SU-DHL-6 (cell line): ENCODE results near the gene LYZL2.

Experiments used
- H2AFZ ChIP-seq: fragments of 200-600 bp; sonication (generic); 2 replicates; pipeline ENCODE4 v1.6.1; 2014; ENCODE audit warnings: low read depth, mild to moderate bottlenecking, moderate library complexity, mixed read lengths, antibody characterized with exemption, low read length; ENCODE audit not compliant: severe bottlenecking
- H3F3A ChIP-seq: fragments of 200-600 bp; shearing (Covaris generic); 2 replicates; pipeline ENCODE4 v1.6.0; 2016; ENCODE audit warnings: antibody characterized with exemption, mild to moderate bottlenecking; ENCODE audit not compliant: insufficient read depth
- H3K27ac ChIP-seq: fragments of 200-600 bp; sonication (generic); 2 replicates; pipeline ENCODE4 v1.5.1; 2016; ENCODE audit warnings: low read depth, mild to moderate bottlenecking, low read length, moderate library complexity, mixed read lengths
- H3K27me3 ChIP-seq: fragments of 200-600 bp; sonication (generic), shearing (Covaris generic); 2 replicates; pipeline ENCODE4 v1.6.0; 2014; ENCODE audit warnings: mild to moderate bottlenecking, low read length
- H3K36me3 ChIP-seq: fragments of 200-600 bp; sonication (generic); 2 replicates; pipeline ENCODE4 v1.6.1; 2014; ENCODE audit warnings: mild to moderate bottlenecking, low read length, mixed read lengths
- H3K4me2 ChIP-seq: fragments of 300-600, 200-600 bp; shearing (Covaris generic), sonication (generic); 2 replicates; pipeline ENCODE4 v1.6.0; 2014; ENCODE audit warnings: low read length, low read depth, mild to moderate bottlenecking; ENCODE audit not compliant: poor library complexity, severe bottlenecking
- H3K4me3 ChIP-seq: fragments of 200-600 bp; sonication (generic); 2 replicates; pipeline ENCODE4 v1.5.1; 2014; ENCODE audit warnings: antibody characterized with exemption, low read length, mild to moderate bottlenecking, mixed read lengths; ENCODE audit not compliant: insufficient read depth, poor library complexity, severe bottlenecking
- H3K79me2 ChIP-seq: fragments of 200-600 bp; sonication (generic); 2 replicates; pipeline ENCODE4 v1.6.1; 2014; ENCODE audit warnings: mild to moderate bottlenecking, low read length, moderate library complexity; ENCODE audit not compliant: insufficient read depth
- H3K9ac ChIP-seq: fragments of 200-600 bp; sonication (generic); 2 replicates; pipeline ENCODE4 v1.7.0; 2014; ENCODE audit warnings: mild to moderate bottlenecking, low read length
- H3K9me2 ChIP-seq: fragments of 200-600 bp; sonication (generic); replicated peaks from 2 replicates; pipeline ENCODE4 v1.6.1; 2014; ENCODE audit warnings: low read length; ENCODE audit not compliant: insufficient read depth
- H3K9me3 ChIP-seq: fragments of 200-600 bp; sonication (generic); 2 replicates; pipeline ENCODE4 v1.6.1; 2014; ENCODE audit warnings: low read length, mixed read lengths; ENCODE audit not compliant: insufficient read depth
- H4K20me1 ChIP-seq: fragments of 200-600 bp; sonication (generic); 2 replicates; pipeline ENCODE4 v1.6.1; 2014; ENCODE audit warnings: low read depth, mild to moderate bottlenecking, antibody characterized with exemption, low read length, moderate library complexity, mixed read lengths
- CTCF ChIP-seq: fragments of 200-600 bp; sonication (generic); IDR thresholded peaks from one replicate; pipeline ENCODE4 v1.5.1; 2017; ENCODE audit warnings: antibody characterized with exemption, mild to moderate bottlenecking, low read length, moderate library complexity; ENCODE audit not compliant: insufficient read depth, poor library complexity, severe bottlenecking
- EZH2phosphoT487 ChIP-seq: fragments of 200-600 bp; sonication (generic), shearing (Covaris generic); conservative IDR thresholded peaks from 2 replicates; pipeline ENCODE4 v1.6.1; 2018; ENCODE audit warnings: mild to moderate bottlenecking, antibody characterized with exemption, low read length, moderate library complexity, mixed read lengths

LYZL2 gene

GRCh38 chr10:30576641-30577040 lies 52.9 kb downstream of the LYZL2 start:
- H3K9ac ChIP-seq, result no peak overlapping the region
- no peaks in the 10 kb centered on the region for H3K9me3 ChIP-seq
- no peaks in the 10 kb centered on the region for H3K9me2 ChIP-seq
- no peaks in the 10 kb centered on the region for H3K36me3 ChIP-seq
- no peak for TF ChIP-seq CTCF
- TF ChIP-seq EZH2phosphoT487, result no peak
- H3K4me2 ChIP-seq, result no peak overlapping the region
- H3F3A ChIP-seq, result no peaks in the 10 kb centered on the region
- H4K20me1 ChIP-seq, result no peaks in the 10 kb centered on the region
- no peak overlapping the region for H3K4me3 ChIP-seq
- no peak overlapping the region for H2AFZ ChIP-seq
- H3K79me2 ChIP-seq, result no peaks in the 10 kb centered on the region
- H3K27me3 ChIP-seq, result no peaks in the 10 kb centered on the region
- H3K27ac ChIP-seq, result no peak overlapping the region

GRCh38 chr10:30574432-30574796 lies 55.1 kb downstream of the LYZL2 start:
- no peaks in the 10 kb centered on the region for H3K79me2 ChIP-seq
- H3K27me3 ChIP-seq, result no peaks in the 10 kb centered on the region
- no peak overlapping the region for H3K4me3 ChIP-seq
- no peak overlapping the region for H3K4me2 ChIP-seq
- TF ChIP-seq EZH2phosphoT487, result no peak
- no peak for TF ChIP-seq CTCF
- no peaks in the 10 kb centered on the region for H3F3A ChIP-seq
- H3K9me2 ChIP-seq, result no peaks in the 10 kb centered on the region
- H4K20me1 ChIP-seq, result no peaks in the 10 kb centered on the region
- no peak overlapping the region for H3K27ac ChIP-seq
- H3K9me3 ChIP-seq, result no peaks in the 10 kb centered on the region
- H3K36me3 ChIP-seq, result no peaks in the 10 kb centered on the region
- no peak overlapping the region for H2AFZ ChIP-seq
- H3K9ac ChIP-seq, result no peak overlapping the region

- H4K20me1 ChIP-seq, result no peaks in the 10 kb centered on the region
- H3K36me3 ChIP-seq, result no peaks in the 10 kb centered on the region
- H2AFZ ChIP-seq, result no peak overlapping the region
- no peaks in the 10 kb centered on the region for H3K9me3 ChIP-seq
- H3K4me3 ChIP-seq, result no peak overlapping the region
- no peaks in the 10 kb centered on the region for H3K79me2 ChIP-seq
- no peak overlapping the region for H3K27ac ChIP-seq
- H3K9me2 ChIP-seq, result no peaks in the 10 kb centered on the region
- no peak for TF ChIP-seq CTCF
- TF ChIP-seq EZH2phosphoT487, result no peak
- no peaks in the 10 kb centered on the region for H3F3A ChIP-seq
- no peak overlapping the region for H3K9ac ChIP-seq
- H3K27me3 ChIP-seq, result no peaks in the 10 kb centered on the region
- H3K4me2 ChIP-seq, result no peak overlapping the region
These were observed 55.7 kb downstream of the LYZL2 start for GRCh38 chr10:30573721-30574431.
